EH (cell line): ENCODE data around the gene UBE2Q2.
A peak's percentile ranks its signal among the peaks of the same experiment; 100 is the strongest.

Experiments used
- DNase-seq: peaks from one replicate; pipeline ENCODE4 v3.0.0-alpha.2; 2015; ENCODE audit warnings: low read depth

The UBE2Q2 gene

DNA sequence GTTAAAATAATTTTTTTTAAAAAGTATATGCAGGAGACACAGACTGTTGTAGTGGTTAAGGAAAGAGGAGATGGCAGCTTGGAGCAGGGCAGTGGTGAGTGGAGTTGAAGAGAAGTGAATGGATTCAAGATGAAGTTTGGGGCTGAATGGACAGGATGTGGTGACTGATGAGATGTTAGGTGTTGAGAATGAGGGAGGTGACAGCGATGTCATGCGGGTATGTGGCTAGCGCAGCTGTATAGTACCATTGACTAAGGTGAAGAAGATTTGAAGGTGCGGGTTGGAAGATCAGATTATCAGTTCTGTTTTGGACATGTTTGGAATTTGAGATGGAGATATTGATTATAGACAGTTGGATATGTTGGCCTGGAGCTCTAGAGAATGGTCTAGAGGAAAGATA is 80.5 kb downstream of the UBE2Q2 start:
- DNase-seq: no peak

GRCh38 chr15:75924576-75924975 is 81.3 kb downstream of the UBE2Q2 start:
- no peak for DNase-seq

DNA sequence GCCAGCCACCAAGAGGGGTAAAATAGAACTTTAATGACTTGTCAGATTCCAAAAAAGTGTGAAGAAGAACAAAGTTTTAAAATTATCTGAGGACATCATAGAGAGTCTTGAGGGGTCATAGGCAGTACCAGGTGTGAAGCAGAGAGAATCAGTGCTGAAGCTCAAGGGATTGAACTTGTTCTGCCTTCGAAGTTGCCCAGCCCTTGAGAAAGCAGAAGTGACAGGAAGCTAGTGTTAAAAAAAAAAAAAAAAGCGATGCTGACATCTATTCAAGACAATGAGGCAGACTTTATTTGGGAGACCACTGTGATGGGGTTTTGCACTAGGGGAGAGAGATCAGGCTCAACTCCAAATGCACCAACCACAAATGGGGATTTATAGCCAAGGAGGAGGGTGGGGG is 82.2 kb downstream of the UBE2Q2 start:
- DNase-seq: no peak

GRCh38 chr15:75926931-75927330 is 83.7 kb downstream of the UBE2Q2 start:
- no peak for DNase-seq

DNA sequence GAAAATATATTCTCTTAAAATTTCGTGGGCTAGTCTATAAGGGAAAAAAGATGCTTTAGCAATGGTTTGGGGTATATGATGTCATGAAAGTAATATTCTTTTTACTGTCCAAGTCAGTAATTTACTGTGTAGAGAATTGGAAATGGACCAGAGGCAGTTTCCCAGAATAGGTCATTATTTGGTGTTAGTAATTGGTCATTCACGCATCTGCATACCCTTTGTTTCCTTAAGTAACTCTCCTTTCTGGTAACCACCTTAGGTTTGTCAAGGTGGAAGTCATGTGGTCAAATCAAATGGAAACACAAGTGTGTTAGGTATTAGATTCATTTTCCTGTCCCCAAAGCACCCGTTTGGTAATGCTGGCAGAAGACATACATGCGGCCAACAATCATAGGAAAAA is 84.4 kb downstream of the UBE2Q2 start:
- no peak for DNase-seq

GRCh38 chr15:75928680-75929608 is 85.7 kb downstream of the UBE2Q2 start:
- peak; percentile 51 for DNase-seq

GRCh38 chr15:75929799-75930565 is 86.7 kb downstream of the UBE2Q2 start:
- DNase-seq: no peak

- no peak for DNase-seq
Observed at GRCh38 chr15:75930866-75931265, 87.6 kb downstream of the UBE2Q2 start.

GRCh38 chr15:75942464-75942863 is 99.2 kb downstream of the UBE2Q2 start:
- DNase-seq: no peak

- no peak for DNase-seq
Observed at GRCh38 chr15:75943246-75943645, 100.0 kb downstream of the UBE2Q2 start.

GRCh38 chr15:75943713-75944215 is 100.5 kb downstream of the UBE2Q2 start:
- peak; percentile 54 for DNase-seq

GRCh38 chr15:75945953-75946352 is 102.7 kb downstream of the UBE2Q2 start:
- peak; percentile 56 for DNase-seq

- peak; percentile 85 for DNase-seq
Observed at GRCh38 chr15:75947092-75947491, 103.8 kb downstream of the UBE2Q2 start.

DNA sequence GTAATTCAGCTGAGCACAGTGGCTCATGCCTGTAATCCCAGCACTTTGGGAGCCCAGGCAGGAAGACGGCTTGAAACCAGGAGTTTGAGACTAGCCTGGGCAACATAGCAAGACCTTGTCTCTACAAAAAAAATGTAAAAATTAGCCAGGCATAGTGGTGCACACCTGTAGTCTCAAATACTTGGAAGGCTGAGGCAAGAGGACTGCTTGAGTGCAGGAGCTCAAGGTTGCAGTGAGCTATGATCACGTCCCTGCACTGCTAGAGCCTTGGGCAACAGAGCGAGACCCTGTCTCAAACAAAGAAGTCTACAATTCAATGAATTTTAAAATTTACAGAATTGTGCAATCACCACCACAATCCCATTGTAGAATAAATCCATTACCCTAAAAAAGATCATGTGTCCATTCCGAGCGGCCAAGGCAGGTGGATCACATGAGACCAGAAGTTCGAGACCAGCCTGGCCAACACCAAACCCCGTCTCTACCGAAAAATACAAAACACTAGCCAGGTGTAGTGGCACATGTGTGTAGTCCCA is 105.6 kb downstream of the UBE2Q2 start:
- DNase-seq: no peak
